ENCODE results near the gene OTOF.

The OTOF gene

GRCh38 chr2:26495705-26496297, 17.9 kb upstream of the OTOF start:
- no peak for DNase-seq

- no peak for DNase-seq
These were observed 17.0 kb upstream of the OTOF start for GRCh38 chr2:26494891-26495290.

- DNase-seq, result no peak
These were observed 16.3 kb upstream of the OTOF start for GRCh38 chr2:26494199-26494598.

GRCh38 chr2:26493566-26493965, 15.6 kb upstream of the OTOF start:
- no peak for DNase-seq

GRCh38 chr2:26492749-26493515, 15.0 kb upstream of the OTOF start:
- DNase-seq, result no peak

- no peak for DNase-seq
These were observed 13.7 kb upstream of the OTOF start for GRCh38 chr2:26491563-26492167.

GRCh38 chr2:26489213-26489850, 11.4 kb upstream of the OTOF start:
- DNase-seq, result no peak

GRCh38 chr2:26488463-26489212, 10.7 kb upstream of the OTOF start:
- DNase-seq, result no peak

- no peak for DNase-seq
These were observed 9.3 kb upstream of the OTOF start for GRCh38 chr2:26487192-26487591.

GRCh38 chr2:26486789-26487188, 8.9 kb upstream of the OTOF start:
- DNase-seq, result no peak

GRCh38 chr2:26485725-26486418, 7.9 kb upstream of the OTOF start:
- DNase-seq, result no peak

- no peak for DNase-seq
These were observed 7.2 kb upstream of the OTOF start for GRCh38 chr2:26485099-26485498.

- DNase-seq, result no peak
These were observed 6.7 kb upstream of the OTOF start for GRCh38 chr2:26484579-26484978.

- no peak for DNase-seq
These were observed 6.1 kb upstream of the OTOF start for GRCh38 chr2:26483957-26484565.

- DNase-seq, result no peak
These were observed 5.6 kb upstream of the OTOF start for GRCh38 chr2:26483516-26483915.

- DNase-seq, result no peak
These were observed 5.1 kb upstream of the OTOF start for GRCh38 chr2:26483027-26483326.

GRCh38 chr2:26482211-26483026, 4.5 kb upstream of the OTOF start:
- no peak for DNase-seq

- no peak for DNase-seq
These were observed 3.8 kb upstream of the OTOF start for GRCh38 chr2:26481706-26482105.

GRCh38 chr2:26480566-26481423, 2.9 kb upstream of the OTOF start:
- no peak for DNase-seq

Measured in activated CD4-positive, alpha-beta T cell treated with anti-CD3 and anti-CD28 coated beads, Interleukin-2, amount 50 U/mL, for 16 hours (primary cell).